Duodenal mucosa (tissue), 2 donors: ENCODE data around the gene ZNF524.

Source experiments
- H3K27ac ChIP-seq: one replicate; pipeline ENCODE4 v1.7.0; 2013; ENCODE audit warnings: low read depth, low read length
- H3K27me3 ChIP-seq, 2 donors: one replicate each; pipeline ENCODE4 v1.7.0; 2013; ENCODE audit warnings: low read length in 2 of 2, control low read depth in 1 of 2; ENCODE audit not compliant: insufficient read depth in 2 of 2, control insufficient read depth in 1 of 2
- H3K36me3 ChIP-seq, 2 donors: one replicate each; pipeline ENCODE4 v1.7.0; 2013; ENCODE audit warnings: low read length in 2 of 2, control low read depth in 1 of 2; ENCODE audit not compliant: insufficient read depth in 2 of 2, control insufficient read depth in 1 of 2
- H3K4me1 ChIP-seq, 2 donors: one replicate each; pipeline ENCODE4 v1.7.0; 2013; ENCODE audit warnings: low read length in 2 of 2, control low read depth in 1 of 2; ENCODE audit not compliant: insufficient read depth in 2 of 2, control insufficient read depth in 1 of 2
- H3K4me3 ChIP-seq, 2 donors: one replicate each; pipeline ENCODE4 v1.7.0; 2013; ENCODE audit warnings: low read length in 2 of 2, low read depth in 1 of 2
- H3K9ac ChIP-seq, 2 donors: one replicate each; pipeline ENCODE4 v1.7.0; 2013; ENCODE audit warnings: low read length in 2 of 2, low read depth in 1 of 2
- H3K9me3 ChIP-seq, 2 donors: one replicate each; pipeline ENCODE4 v1.7.0; 2013; ENCODE audit warnings: low read length in 2 of 2, control low read depth in 1 of 2; ENCODE audit not compliant: control insufficient read depth in 1 of 2

The ZNF524 gene

GRCh38 chr19:55640577-55641425 is 40.7 kb downstream of the ZNF524 start, which contains the start of gene ZNF580:
Gene ZNF580 (plus strand): TSS chr19:55641002. CDS start chr19:55642509, 1,507 bp downstream.
- Histone ChIP-seq H3K4me3 (peak within 1 kb of the TSS; percentile 65 to 78), H3K4me1 (peaks cover 33 to 52% of the 10 kb centered on the region in 2 donors), H3K27me3 (no peaks in the 10 kb centered on the region), H3K36me3 (peaks cover 9 to 14% of the 10 kb centered on the region in 2 donors), H3K9me3 (no peaks in the 10 kb centered on the region), H3K9ac (peak within 1 kb of the TSS; percentile 57 to 77), H3K27ac (peak within 1 kb of the TSS; percentile 67)

DNA sequence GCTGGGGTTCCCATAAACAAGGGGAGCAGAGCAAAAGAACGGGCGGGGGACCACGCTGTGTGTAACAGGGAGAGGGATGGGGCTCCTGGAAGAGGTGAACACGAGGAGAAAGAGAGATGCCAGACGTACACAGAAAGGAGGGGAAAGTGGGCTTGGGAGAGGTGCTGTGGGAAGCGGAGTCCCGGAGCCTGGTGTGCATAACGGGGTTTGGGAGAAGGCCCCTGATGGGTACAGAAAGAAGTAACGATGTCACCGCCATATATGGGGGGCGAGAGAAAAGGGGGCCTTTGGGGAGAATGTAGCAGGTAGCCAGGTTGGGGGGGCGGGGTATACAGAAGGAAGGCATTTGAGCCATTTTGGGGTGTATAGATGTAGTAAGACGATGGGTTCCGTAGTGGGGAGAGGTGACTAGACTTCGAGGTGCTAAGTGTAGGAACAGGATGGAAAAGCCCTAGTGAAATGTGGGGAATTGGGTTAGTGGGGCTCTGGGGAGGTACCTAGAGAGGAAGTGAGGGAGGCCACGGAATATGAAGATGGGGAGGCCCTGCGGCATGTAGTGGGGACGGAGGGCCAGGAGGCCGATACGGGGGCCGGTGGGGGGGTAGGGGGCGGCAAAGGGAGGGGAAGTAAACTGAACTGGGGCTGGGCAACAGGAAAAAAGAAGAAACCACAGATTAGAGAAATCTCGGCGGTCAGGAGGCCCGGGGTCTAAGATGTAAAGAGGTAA is 41.5 kb downstream of the ZNF524 start:
- peaks cover 25 to 44% of the 10 kb centered on the region in 2 donors for H3K4me1 ChIP-seq
- H3K27ac ChIP-seq: peak overlapping the region; percentile 60
- H3K36me3 ChIP-seq: peaks cover 9 to 14% of the 10 kb centered on the region in 2 donors
- no peaks in the 10 kb centered on the region for H3K9me3 ChIP-seq
- H3K4me3 ChIP-seq: peak overlapping the region; percentile 65 to 91
- peak overlapping the region; percentile 57 to 67 for H3K9ac ChIP-seq
- H3K27me3 ChIP-seq: no peaks in the 10 kb centered on the region

DNA sequence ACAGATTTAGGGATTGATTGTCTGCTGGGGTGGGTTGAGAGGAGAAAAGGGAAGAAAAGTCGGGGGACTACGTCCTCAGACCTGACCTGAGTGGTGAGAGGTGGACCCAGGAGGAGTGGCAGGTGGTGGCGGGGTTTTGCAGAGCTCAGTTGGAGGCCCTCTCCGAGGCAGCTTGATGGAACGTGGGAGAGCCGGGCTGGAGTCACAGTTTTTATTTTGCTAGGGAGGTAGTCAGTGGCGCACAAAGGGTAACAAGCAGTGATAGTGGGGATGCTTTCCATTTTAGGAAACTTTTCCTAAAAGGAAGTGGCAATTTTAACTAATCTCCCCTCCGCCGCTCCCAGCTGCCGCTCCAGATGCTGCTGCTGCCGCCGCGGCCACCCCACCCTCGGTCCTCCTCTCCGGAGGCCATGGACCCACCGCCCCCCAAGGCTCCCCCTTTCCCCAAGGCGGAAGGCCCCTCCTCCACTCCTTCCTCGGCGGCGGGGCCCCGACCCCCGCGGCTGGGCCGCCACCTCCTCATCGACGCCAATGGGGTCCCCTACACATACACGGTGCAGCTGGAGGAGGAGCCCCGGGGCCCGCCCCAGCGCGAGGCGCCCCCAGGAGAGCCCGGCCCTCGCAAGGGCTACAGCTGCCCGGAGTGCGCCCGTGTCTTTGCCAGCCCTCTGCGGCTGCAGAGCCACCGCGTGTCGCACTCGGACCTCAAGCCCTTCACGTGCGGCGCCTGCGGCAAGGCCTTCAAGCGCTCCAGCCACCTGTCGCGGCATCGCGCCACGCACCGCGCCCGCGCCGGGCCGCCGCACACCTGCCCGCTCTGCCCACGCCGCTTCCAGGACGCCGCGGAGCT is 42.3 kb downstream of the ZNF524 start:
- Histone ChIP-seq H3K27me3 (no peaks in the 10 kb centered on the region), H3K4me1 (peaks cover 27 to 46% of the 10 kb centered on the region in 2 donors), H3K27ac (peak overlapping the region; percentile 23), H3K4me3 (peak overlapping the region; percentile 65 to 91), H3K9ac (peak overlapping the region; percentile 57 to 64), H3K36me3 (peaks cover 9 to 14% of the 10 kb centered on the region in 2 donors), H3K9me3 (no peaks in the 10 kb centered on the region)

- peak within 1 kb of the TSS; percentile 62 to 81 for H3K9ac ChIP-seq
- peak within 1 kb of the TSS; percentile 23 for H3K27ac ChIP-seq
- peaks cover 32 to 49% of the 10 kb centered on the region in 2 donors for H3K4me1 ChIP-seq
- H3K4me3 ChIP-seq: peak within 1 kb of the TSS; percentile 65 to 91
- H3K36me3 ChIP-seq: peaks cover 9 to 14% of the 10 kb centered on the region in 2 donors
- H3K9me3 ChIP-seq: no peaks in the 10 kb centered on the region
- no peaks in the 10 kb centered on the region for H3K27me3 ChIP-seq
These were observed 43.2 kb downstream of the ZNF524 start, which contains the start of gene ZNF581 for GRCh38 chr19:55643003-55643886. Gene ZNF581 (plus strand): TSS chr19:55643649. CDS start chr19:55644572, 923 bp downstream.

- Histone ChIP-seq H3K27ac (no peak overlapping the region), H3K27me3 (no peaks in the 10 kb centered on the region), H3K4me3 (peak overlapping the region; percentile 65 to 91), H3K9me3 (no peaks in the 10 kb centered on the region), H3K9ac (peak overlapping the region; percentile 62 to 81), H3K36me3 (peaks cover 9 to 14% of the 10 kb centered on the region in 2 donors), H3K4me1 (peaks cover 32 to 53% of the 10 kb centered on the region in 2 donors)
These were observed 43.7 kb downstream of the ZNF524 start for GRCh38 chr19:55643887-55644176.

GRCh38 chr19:55644191-55644833 is 44.2 kb downstream of the ZNF524 start:
- Histone ChIP-seq H3K4me3 (peak overlapping the region; percentile 65 to 91), H3K36me3 (peaks cover 9 to 14% of the 10 kb centered on the region in 2 donors), H3K9me3 (no peaks in the 10 kb centered on the region), H3K27me3 (no peaks in the 10 kb centered on the region), H3K4me1 (peaks cover 36 to 56% of the 10 kb centered on the region in 2 donors), H3K27ac (no peak overlapping the region), H3K9ac (peak overlapping the region; percentile 62 to 81)

DNA sequence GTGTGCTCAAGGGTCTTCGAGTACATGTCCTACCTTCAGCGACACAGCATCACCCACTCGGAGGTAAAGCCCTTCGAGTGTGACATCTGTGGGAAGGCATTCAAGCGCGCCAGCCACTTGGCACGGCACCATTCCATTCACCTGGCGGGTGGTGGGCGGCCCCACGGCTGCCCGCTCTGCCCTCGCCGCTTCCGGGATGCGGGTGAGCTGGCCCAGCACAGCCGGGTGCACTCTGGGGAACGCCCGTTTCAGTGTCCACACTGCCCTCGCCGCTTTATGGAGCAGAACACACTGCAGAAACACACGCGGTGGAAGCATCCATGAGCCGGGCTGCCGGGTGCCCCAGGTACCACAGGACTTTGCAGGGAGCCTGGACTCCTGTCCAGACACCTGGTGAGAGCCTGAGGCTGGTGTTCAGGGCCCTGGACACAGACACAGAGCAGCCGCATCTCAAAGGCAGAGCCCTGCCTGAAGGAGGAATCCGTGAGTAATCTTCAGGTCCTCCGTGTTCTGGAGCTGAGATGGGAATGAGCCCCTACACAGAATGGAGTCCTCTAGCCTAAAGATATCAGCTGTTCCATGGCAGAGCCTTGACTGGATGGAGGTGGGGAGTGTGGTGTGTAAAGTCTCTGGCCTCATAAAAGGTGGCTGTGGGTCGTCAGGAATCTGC is 44.9 kb downstream of the ZNF524 start:
- H3K4me1 ChIP-seq: peaks cover 38 to 51% of the 10 kb centered on the region in 2 donors
- no peak overlapping the region for H3K4me3 ChIP-seq
- no peaks in the 10 kb centered on the region for H3K27me3 ChIP-seq
- no peaks in the 10 kb centered on the region for H3K9me3 ChIP-seq
- peak overlapping the region in 1 of 2 donors; percentile 62 for H3K9ac ChIP-seq
- peaks cover 9 to 14% of the 10 kb centered on the region in 2 donors for H3K36me3 ChIP-seq
- no peak overlapping the region for H3K27ac ChIP-seq

- Histone ChIP-seq H3K9me3 (no peaks in the 10 kb centered on the region), H3K36me3 (peaks cover 9 to 14% of the 10 kb centered on the region in 2 donors), H3K27me3 (no peaks in the 10 kb centered on the region), H3K4me3 (no peak overlapping the region), H3K27ac (no peak overlapping the region), H3K9ac (no peak overlapping the region), H3K4me1 (peaks cover 38 to 46% of the 10 kb centered on the region in 2 donors)
These were observed 45.4 kb downstream of the ZNF524 start for GRCh38 chr19:55645512-55645881.
